Measurements from ENCODE around the gene DEAF1.
"Not testable (repeated sequence)": the region's sequence is repeated elsewhere in the genome, so short reads cannot be mapped to it uniquely, and the experiment has no call there.

Gene DEAF1

GRCh38 chr11:699116-699508 lies 4.1 kb upstream of the DEAF1 start:
- no peak for DNase-seq

GRCh38 chr11:698493-699115 lies 3.6 kb upstream of the DEAF1 start:
- DNase-seq = no peak

GRCh38 chr11:697811-698311 lies 2.8 kb upstream of the DEAF1 start:
- DNase-seq = no peak

GRCh38 chr11:696955-697491 lies 2.0 kb upstream of the DEAF1 start:
- DNase-seq = no peak

GRCh38 chr11:695538-696248 lies 671 bp upstream of the DEAF1 start, which contains the start of gene TMEM80:
Gene TMEM80 (plus strand): TSS chr11:695816. CDS start chr11:695828, 12 bp downstream.
- peak; percentile 93 for DNase-seq

- DNase-seq = no peak
Measured at GRCh38 chr11:695288-695537, 191 bp upstream of the DEAF1 start.

DNA sequence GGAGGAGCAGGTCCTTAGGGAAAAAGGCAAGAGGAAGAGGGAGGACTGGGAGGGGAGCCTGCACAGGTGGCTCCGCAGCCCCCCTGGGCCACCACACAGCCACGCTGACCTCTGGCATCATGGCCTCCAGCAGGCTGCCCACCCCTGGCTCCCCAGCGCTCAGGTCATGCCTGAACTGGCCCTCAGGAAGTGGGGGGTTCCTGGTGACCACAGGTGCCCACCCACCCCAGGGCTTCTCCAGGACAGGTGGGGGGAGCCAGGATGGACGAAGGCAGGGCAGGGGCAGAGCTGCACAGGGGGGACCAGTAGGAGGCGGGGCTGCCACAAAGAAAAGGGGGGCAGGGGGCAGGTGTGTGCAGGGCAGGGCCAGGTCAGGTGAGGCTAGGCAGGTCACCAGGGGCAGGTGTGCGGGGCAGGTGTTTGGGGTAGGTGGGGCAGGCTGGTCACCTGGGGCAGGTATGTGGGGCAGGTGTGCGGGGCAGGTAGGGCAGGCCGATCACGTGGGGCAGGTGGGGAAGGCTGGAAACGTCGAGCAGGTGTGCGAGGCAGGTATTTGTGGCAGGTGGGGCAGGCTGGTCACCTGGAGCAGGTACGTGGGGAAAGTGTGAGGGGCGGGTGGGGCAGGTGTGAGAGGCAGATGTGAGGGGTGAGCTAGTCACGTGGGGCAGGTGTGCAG lies 997 bp downstream of the DEAF1 start:
- no peak for DNase-seq

DNA sequence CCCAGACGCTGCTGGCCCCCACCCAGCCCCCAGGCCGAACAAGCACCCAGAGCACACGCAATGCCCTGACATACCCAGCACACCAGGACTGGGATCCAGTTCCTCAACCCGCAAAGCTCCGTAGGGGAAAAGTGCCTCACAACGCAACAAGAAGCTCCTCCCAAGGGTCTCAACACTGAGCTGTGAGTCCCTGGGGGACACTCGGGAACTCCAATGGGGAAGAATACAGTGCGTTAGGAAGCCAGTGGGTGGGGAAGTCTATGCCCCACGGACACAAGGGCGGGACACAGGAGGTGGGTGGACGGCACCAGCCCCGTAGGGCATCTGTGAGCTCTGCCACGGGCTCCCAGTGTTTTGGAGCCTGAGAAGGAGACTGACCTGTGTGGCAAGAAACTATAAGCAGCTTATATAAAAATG lies 1.6 kb downstream of the DEAF1 start:
- DNase-seq = no peak

DNA sequence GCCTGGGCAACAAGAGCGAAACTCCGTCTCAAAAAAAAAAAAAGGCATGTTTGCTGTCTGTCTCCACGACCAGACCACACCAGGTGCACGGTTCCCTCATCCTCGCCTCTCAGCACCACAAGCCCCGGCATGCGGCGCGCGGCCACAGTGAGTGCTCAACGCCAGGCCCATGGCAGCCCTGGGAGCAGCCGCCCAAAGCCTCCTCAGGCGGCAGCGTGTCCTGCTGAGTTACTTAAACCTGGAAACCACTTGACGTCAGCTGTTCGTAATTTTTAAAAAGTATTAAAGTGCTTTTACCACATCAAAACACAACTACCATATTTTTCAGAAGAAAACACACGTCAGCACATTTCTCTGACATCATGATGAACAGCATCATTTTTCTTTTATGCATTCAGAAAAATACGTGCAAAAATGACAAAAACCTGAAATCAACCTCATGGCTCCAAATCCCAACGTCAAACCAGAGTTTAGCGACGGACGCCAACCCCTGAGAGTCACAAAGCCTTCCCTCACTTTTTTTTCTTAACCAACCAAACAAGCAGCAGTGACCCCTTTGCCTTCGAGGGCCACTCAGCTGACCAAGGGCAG lies 2.1 kb downstream of the DEAF1 start:
- peak; percentile 56 for DNase-seq

DNA sequence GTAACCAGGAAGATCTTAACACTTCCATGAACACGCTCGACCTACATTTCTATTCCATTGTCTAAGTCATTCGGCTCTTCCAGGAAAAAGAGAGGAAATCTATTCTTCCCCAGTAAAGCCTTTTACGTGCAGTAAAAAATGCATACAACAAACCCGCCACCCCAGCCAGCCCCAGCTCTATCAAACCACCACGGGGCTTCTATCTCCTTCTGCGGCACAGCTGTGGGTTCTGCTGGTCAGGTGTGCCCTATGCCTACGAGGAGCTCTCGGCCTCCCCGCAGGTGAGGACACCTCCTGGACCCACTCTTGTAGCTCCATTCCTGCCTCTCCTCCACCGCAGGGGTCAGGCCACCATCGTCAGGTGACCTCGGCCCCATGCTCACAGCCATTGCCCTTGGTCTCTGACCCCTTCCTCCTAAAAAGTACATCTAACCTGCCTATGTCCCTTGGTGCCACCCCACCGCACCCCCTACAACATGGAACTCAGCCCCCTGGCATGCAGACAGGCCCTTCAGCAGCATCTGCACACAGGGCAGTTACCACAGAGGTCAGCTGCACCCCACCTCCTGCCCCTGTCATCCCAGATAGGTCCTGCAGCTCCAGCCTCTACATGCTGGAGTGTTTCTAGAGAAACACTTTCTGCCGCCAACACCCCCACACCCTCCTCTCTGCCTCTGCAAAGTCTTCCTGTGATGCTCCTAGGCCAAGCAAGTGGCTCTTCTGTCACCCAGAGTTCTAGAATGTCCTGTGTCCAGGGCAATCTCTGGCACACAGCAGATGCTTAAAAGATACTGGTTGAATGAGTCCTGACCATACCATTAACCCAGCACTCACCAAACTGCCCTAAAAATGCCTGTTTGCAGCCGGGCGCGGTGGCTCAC lies 3.1 kb downstream of the DEAF1 start:
- no peak for DNase-seq

- no peak for DNase-seq
Measured at GRCh38 chr11:690738-691633, 4.0 kb downstream of the DEAF1 start.

- DNase-seq = not testable (repeated sequence)
Measured at GRCh38 chr11:690244-690643, 4.8 kb downstream of the DEAF1 start.

GRCh38 chr11:689625-690024 lies 5.4 kb downstream of the DEAF1 start:
- DNase-seq = no peak

DNA sequence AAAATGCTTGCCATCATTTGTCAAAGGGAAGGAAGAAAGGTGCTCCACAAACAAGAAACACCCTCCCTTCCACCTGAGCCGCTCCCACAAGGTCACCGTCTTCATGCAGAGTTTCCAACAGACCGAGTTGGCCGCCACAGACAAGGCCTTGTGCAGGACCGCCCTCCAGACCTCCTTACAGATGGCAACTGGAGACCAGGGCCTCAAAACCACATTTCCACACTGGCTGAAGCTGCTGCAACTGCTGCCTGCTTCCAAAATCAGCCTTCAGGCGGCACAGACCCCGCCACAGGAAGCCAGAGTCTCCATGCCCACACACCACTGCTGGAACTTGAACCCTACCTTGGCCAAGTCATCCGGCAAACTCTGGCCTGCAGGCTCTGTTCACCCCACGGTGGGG lies 6.3 kb downstream of the DEAF1 start:
- DNase-seq = no peak

DNA sequence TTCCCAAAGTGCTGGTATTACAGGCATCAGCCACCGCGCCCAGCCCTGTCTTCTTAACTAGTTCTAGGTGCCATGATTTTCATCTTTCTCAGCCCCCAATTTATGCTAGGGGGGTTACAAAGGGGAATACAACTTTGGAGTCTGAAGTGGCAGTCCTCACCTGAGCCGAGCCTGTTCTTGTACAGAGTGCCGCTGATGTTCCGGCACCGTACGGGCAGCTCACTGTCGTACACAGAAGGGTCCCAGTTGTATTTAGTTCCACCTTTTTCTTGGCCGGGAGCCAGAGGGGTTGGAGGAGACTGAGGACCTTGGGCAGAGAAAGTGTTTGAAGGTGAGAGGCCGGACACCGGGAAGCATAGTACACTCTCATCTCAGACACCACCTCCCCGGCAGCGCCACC lies 7.3 kb downstream of the DEAF1 start:
- no peak for DNase-seq

DNA sequence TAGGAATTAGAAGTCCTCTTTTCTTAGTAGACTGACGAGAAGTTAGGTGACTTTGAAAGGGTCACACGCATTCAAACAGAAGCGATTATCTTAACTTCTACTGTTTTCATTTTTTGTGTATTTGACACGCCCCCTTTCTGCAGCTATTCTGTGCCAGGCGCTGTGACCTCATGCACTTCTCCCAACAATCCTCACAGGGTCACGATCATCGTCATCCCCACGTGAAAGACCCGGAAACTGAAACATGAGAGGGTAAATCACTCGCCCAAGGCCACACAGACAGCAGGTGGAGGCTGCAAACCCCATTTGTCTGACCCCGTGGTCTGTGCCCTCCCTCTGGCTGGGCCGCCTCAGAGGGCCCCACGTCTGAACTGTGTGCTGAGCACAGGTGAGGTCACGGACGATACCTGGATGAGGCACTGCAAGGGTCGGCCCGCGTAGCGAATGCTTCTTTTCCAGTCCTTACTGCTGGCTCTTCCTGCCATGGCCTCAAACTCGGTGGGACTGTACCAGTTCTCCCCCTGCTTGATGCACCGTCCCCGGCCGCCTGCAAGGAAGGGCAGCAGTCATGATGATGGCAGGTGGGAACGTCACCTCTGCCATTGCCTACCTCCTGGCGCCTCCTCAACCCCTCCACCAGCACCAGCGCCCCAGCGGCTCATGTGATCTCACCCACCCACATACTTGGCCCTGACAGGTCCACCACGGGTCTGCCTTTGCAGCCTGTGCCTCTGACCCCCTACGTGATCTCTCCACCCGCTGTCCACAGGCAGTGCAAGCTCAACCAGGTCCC lies 8.4 kb downstream of the DEAF1 start:
- no peak for DNase-seq

DNA sequence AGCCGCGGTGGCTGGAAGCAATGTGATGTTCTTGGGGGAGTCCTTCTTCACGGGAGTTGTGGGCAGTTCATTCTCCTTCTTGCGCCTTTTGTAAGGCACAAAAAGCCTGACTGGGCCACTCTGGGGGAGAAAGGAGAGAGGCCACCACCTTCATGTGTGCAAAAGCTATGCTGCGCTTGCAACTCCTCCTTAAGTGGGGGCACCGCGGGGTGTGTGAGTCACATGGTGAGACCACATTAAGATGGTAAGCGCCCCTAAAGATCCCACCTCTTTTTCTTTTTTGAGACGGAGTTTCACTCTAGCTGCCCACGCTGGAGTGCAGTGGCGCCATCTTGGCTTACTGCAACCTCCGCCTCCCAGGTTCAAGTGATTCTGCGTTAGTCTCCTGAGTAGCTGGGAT lies 14.1 kb downstream of the DEAF1 start:
- no peak for DNase-seq

GRCh38 chr11:680476-680875 lies 14.5 kb downstream of the DEAF1 start:
- DNase-seq = no peak

DNA sequence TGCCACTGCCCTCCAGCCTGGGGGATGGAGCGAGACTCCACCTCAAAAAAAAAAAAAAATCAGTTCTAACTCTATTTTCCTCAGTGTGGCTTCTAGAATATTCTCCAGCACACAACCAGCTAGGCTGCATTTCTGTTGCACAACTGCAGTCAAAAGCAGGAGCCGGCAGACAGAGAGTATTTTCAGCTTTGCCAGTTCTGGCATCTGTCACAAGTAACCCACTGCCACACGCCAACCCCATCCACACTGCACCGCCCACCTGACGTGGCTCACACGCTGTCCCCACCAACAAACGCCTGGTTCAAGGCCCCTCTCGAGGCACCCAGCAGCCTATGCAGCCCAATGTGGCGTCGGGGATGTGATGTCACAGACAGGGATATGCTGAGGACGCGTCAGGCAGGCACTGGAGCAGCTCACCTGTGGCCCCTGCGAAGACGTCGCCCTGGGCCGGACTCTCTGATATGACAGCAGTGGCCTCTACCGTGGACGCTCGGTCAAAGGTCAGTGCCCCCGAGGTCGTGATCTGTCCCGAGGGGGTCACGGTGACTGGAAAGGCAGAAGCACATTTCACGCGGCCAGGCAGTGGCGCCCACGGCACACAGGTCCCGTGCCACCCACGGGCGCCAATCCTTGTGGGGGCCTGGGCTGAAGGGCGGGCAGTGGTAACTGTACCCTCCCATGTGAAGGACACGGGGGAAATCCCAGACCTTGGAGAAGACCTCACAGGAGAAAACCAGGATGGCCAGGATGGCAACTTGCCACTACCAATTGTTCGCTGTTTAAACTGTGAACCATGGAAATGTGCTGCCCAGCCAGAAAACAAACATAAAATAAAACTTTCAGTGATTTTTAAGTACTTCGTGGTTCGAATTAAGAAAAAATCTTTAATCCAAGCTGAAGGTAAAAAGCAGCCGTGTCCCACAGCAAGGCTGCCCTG lies 15.5 kb downstream of the DEAF1 start:
- no peak for DNase-seq

Measured in NCI-H2107 (cell line).